Mammary epithelial cell (primary cell): ENCODE measurements around the gene ABCC6.

Source experiments
- CTCF ChIP-seq, 2 donors: IDR thresholded peaks in 1 of 2; conservative IDR thresholded peaks in 1 of 2; 2 replicates each; pipeline ENCODE4 v1.5.1; 2011 to 2012; ENCODE audit warnings: inconsistent platforms in 2 of 2, low read length in 2 of 2, mild to moderate bottlenecking in 2 of 2, control low read depth in 1 of 2, low read depth in 1 of 2; ENCODE audit not compliant: insufficient read depth in 1 of 2; ENCODE audit errors: extremely low read depth in 1 of 2
- EZH2 ChIP-seq: IDR thresholded peaks from 2 replicates; pipeline ENCODE4 v1.6.1; 2012; ENCODE audit warnings: low read length, inconsistent platforms, borderline replicate concordance

GRCh38 chr16:16197966-16198365 lies 25.3 kb downstream of the ABCC6 start:
- TF ChIP-seq CTCF (conservative IDR thresholded peaks at IDR 0.05 in 1 of 2, IDR thresholded peaks at IDR 0.05 in 1 of 2; ENCODE audit: extremely low read depth in 1 of 2, insufficient read depth in 1 of 2, low read depth in 1 of 2, low read length in 2 of 2) = no peak
- no peak for TF ChIP-seq EZH2
